ENCODE data around the gene TEX36. TPM values are rescaled to one million over a fixed set of nuclear protein-coding genes. Genes with fewer than 3 reads are reported as not detected.

TEX36 gene
- total RNA-seq, 4 donors from 2014 or later, result not detected

- H3K4me1 ChIP-seq, result no peaks in the 10 kb centered on the region
- H3K9me3 ChIP-seq, result no peaks in the 10 kb centered on the region
- no peaks in the 10 kb centered on the region for H3K36me3 ChIP-seq
- H3K27ac ChIP-seq, result no peak overlapping the region
- TF ChIP-seq POLR2A (IDR thresholded peaks at IDR 0.05) (no peak), CTCF (IDR thresholded peaks at IDR 0.05) (no peak)
- WGBS, 2 donors, result 65 to 73% methylated on average over 1 of the region's 1 CpG
- H3K27me3 ChIP-seq, result no peaks in the 10 kb centered on the region
- intact Hi-C loops (cut with DNase I), result no loop called here
- DNase-seq, result no peak
- no peak overlapping the region for H3K4me3 ChIP-seq (replicated peaks in 1 of 3)
Measured at GRCh38 chr10:125646311-125646710, 36.7 kb downstream of the TEX36 start.

GRCh38 chr10:125641398-125641797, 41.6 kb downstream of the TEX36 start:
- no peak overlapping the region for H3K4me3 ChIP-seq (replicated peaks in 1 of 3)
- no peak overlapping the region for H3K27ac ChIP-seq
- intact Hi-C loops (cut with DNase I), result no loop called here
- no peak for TF ChIP-seq POLR2A (IDR thresholded peaks at IDR 0.05)
- TF ChIP-seq CTCF (IDR thresholded peaks at IDR 0.05), result no peak
- WGBS, 2 donors, result 73 to 79% methylated on average over 3 of the region's 3 CpGs
- H3K4me1 ChIP-seq, result no peaks in the 10 kb centered on the region
- no peak for DNase-seq
- H3K27me3 ChIP-seq, result no peaks in the 10 kb centered on the region
- no peaks in the 10 kb centered on the region for H3K36me3 ChIP-seq
- no peaks in the 10 kb centered on the region for H3K9me3 ChIP-seq

- no peaks in the 10 kb centered on the region for H3K4me1 ChIP-seq
- no peak overlapping the region for H3K4me3 ChIP-seq (replicated peaks in 1 of 3)
- intact Hi-C loops (cut with DNase I), result no loop called here
- no peak for TF ChIP-seq POLR2A (IDR thresholded peaks at IDR 0.05)
- no peak for TF ChIP-seq CTCF (IDR thresholded peaks at IDR 0.05)
- no peak for DNase-seq
- no peaks in the 10 kb centered on the region for H3K36me3 ChIP-seq
- no peak overlapping the region for H3K27ac ChIP-seq
- WGBS, 2 donors, result 89 to 97% methylated on average over 1 of the region's 1 CpG
- H3K27me3 ChIP-seq, result no peaks in the 10 kb centered on the region
- H3K9me3 ChIP-seq, result no peaks in the 10 kb centered on the region
Measured at GRCh38 chr10:125640653-125641052, 42.3 kb downstream of the TEX36 start.

GRCh38 chr10:125639846-125640245, 43.1 kb downstream of the TEX36 start:
- intact Hi-C loops (cut with DNase I), result no loop called here
- no peak overlapping the region for H3K27ac ChIP-seq
- DNase-seq, result no peak
- no peak overlapping the region for H3K4me3 ChIP-seq (replicated peaks in 1 of 3)
- 81 to 85% methylated on average over 7 of the region's 7 CpGs for WGBS, 2 donors
- no peaks in the 10 kb centered on the region for H3K4me1 ChIP-seq
- H3K9me3 ChIP-seq, result no peaks in the 10 kb centered on the region
- no peaks in the 10 kb centered on the region for H3K27me3 ChIP-seq
- no peak for TF ChIP-seq CTCF (IDR thresholded peaks at IDR 0.05)
- no peak for TF ChIP-seq POLR2A (IDR thresholded peaks at IDR 0.05)
- no peaks in the 10 kb centered on the region for H3K36me3 ChIP-seq

- DNase-seq, result no peak
- TF ChIP-seq POLR2A (IDR thresholded peaks at IDR 0.05) (no peak), CTCF (IDR thresholded peaks at IDR 0.05) (no peak)
- no peak overlapping the region for H3K4me3 ChIP-seq (replicated peaks in 1 of 3)
- H3K27ac ChIP-seq, result no peak overlapping the region
- H3K4me1 ChIP-seq, result no peaks in the 10 kb centered on the region
- no peaks in the 10 kb centered on the region for H3K36me3 ChIP-seq
- H3K9me3 ChIP-seq, result no peaks in the 10 kb centered on the region
- WGBS, 2 donors, result 72 to 73% methylated on average over 7 of the region's 7 CpGs
- intact Hi-C loops (cut with DNase I), result no loop called here
- no peaks in the 10 kb centered on the region for H3K27me3 ChIP-seq
Measured at GRCh38 chr10:125638555-125638954, 44.4 kb downstream of the TEX36 start.

Data from thyroid gland (tissue), 4 donors.